ENCODE results near the gene SNX33.
"Not testable (repeated sequence)": the region's sequence is repeated elsewhere in the genome, so short reads cannot be mapped to it uniquely, and the experiment has no call there.

SNX33 gene

GRCh38 chr15:75703440-75704262 is 55.9 kb downstream of the SNX33 start:
- not testable (repeated sequence) for DNase-seq

GRCh38 chr15:75704263-75704615 is 56.5 kb downstream of the SNX33 start:
- DNase-seq = no peak

- DNase-seq = no peak
These were observed 56.9 kb downstream of the SNX33 start for GRCh38 chr15:75704618-75705017.

GRCh38 chr15:75705375-75705774 is 57.7 kb downstream of the SNX33 start:
- not testable (repeated sequence) for DNase-seq

- no peak for DNase-seq
These were observed 58.4 kb downstream of the SNX33 start for GRCh38 chr15:75705854-75706681.

GRCh38 chr15:75706682-75706954 is 58.9 kb downstream of the SNX33 start:
- DNase-seq = no peak

GRCh38 chr15:75709458-75709857 is 61.7 kb downstream of the SNX33 start:
- DNase-seq = not testable (repeated sequence)

GRCh38 chr15:75710874-75711273 is 63.2 kb downstream of the SNX33 start:
- not testable (repeated sequence) for DNase-seq

- not testable (repeated sequence) for DNase-seq
These were observed 63.8 kb downstream of the SNX33 start for GRCh38 chr15:75711495-75711894.
